PC-9 (cell line): Measurements from ENCODE around the gene AKR1B1. TPM values are rescaled to one million over a fixed set of nuclear protein-coding genes. Genes with fewer than 3 reads are reported as not detected.

ENCODE experiments used
- BruUV-seq: library from RNA; stranded (reverse); fragments of 400-500 nt; replicated peaks from 2 replicates; lab custom pipeline; 2021; lab: Mats Ljungman, UMichigan
- CTCF ChIA-PET: fragments of 300-600 bp; sonication (Branson Sonifier 250); formaldehyde crosslinking; loops from one replicate; lab custom pipeline; 2022; ENCODE audit warnings: antibody characterized with exemption; lab: Charles Lee
- POLR2A ChIA-PET: fragments of 300-600 bp; sonication (Branson Sonifier 250); formaldehyde crosslinking; loops from one replicate; lab custom pipeline; 2022; ENCODE audit warnings: antibody characterized with exemption; ENCODE audit not compliant: unreplicated experiment; lab: Charles Lee
- DNase-seq, 2 experiments: peaks; one replicate each; pipeline versions ENCODE4 v3.0.0 to v3.0.0-alpha.2; 2015 to 2022; ENCODE audit warnings: mixed read lengths in 1 of 2
- H2AFZ ChIP-seq: fragments of 200-600 bp; sonication (generic); 2 replicates; pipeline ENCODE4 v1.8.1; 2017; ENCODE audit warnings: antibody characterized with exemption
- H3F3A ChIP-seq: fragments of 200-600 bp; sonication (generic); 2 replicates; pipeline ENCODE4 v1.8.1; 2017; ENCODE audit warnings: antibody characterized with exemption, mild to moderate bottlenecking, low read depth; ENCODE audit not compliant: insufficient read depth
- H3K27ac ChIP-seq: fragments of 200-600 bp; sonication (generic); 2 replicates; pipeline ENCODE4 v1.6.1; 2016; ENCODE audit warnings: mixed run types
- H3K27me3 ChIP-seq: fragments of 200-600 bp; sonication (generic); 2 replicates; pipeline ENCODE4 v1.6.1; 2016; ENCODE audit warnings: low read depth, mixed run types; ENCODE audit not compliant: insufficient read depth
- H3K36me3 ChIP-seq: fragments of 200-600 bp; sonication (generic); 2 replicates; pipeline ENCODE4 v1.6.1; 2016; ENCODE audit warnings: low read depth, mixed run types
- H3K4me1 ChIP-seq: fragments of 200-600 bp; sonication (generic); replicated peaks from 2 replicates; pipeline ENCODE4 v1.6.1; 2016; ENCODE audit warnings: mixed run types; ENCODE audit not compliant: insufficient read depth
- H3K4me2 ChIP-seq: fragments of 200-600 bp; sonication (generic); 2 replicates; pipeline ENCODE4 v1.6.1; 2017; ENCODE audit warnings: mixed run types
- H3K4me3 ChIP-seq: fragments of 200-600 bp; sonication (generic); 2 replicates; pipeline ENCODE4 v1.6.1; 2016; ENCODE audit warnings: mixed run types
- H3K79me2 ChIP-seq: fragments of 200-600 bp; sonication (generic); 2 replicates; pipeline ENCODE4 v1.6.1; 2017; ENCODE audit warnings: low read depth, mixed run types
- H3K9me2 ChIP-seq: fragments of 200-600 bp; sonication (generic); 2 replicates; pipeline ENCODE4 v1.8.1; 2017; ENCODE audit warnings: mild to moderate bottlenecking; ENCODE audit not compliant: insufficient read depth
- H3K9me3 ChIP-seq: fragments of 200-600 bp; sonication (generic); 2 replicates; pipeline ENCODE4 v1.8.1; 2016; ENCODE audit warnings: low read depth; ENCODE audit not compliant: insufficient read depth
- H4K20me1 ChIP-seq: fragments of 200-600 bp; sonication (generic); 2 replicates; pipeline ENCODE4 v1.8.1; 2017; ENCODE audit not compliant: insufficient read depth
- CTCF ChIP-seq: fragments of 200-600 bp; sonication (generic); conservative IDR thresholded peaks from 2 replicates; pipeline ENCODE4 v1.6.1; 2017; ENCODE audit warnings: mixed run types, antibody characterized with exemption, mild to moderate bottlenecking, moderate library complexity
- EZH2 ChIP-seq: fragments of 200-600 bp; sonication (generic); IDR thresholded peaks from 2 replicates; pipeline ENCODE4 v1.8.0; 2017; ENCODE audit warnings: antibody characterized with exemption, low read depth
- intact Hi-C: fragments of 100-400 bp; cut with micrococcal nuclease; formaldehyde crosslinking; loops from one replicate; pipeline ENCODE4 v1.10.0; 2022; ENCODE audit not compliant: unreplicated experiment
- total RNA-seq: library from RNA; stranded (reverse); gene quantifications from 2 replicates; pipeline ENCODE4 v1.2.3, GENCODE V29; 2021

AKR1B1 gene
- total RNA-seq, 1 experiment from 2014 or later: 1,009 TPM

GRCh38 chr7:134419875-134420274 is 39.0 kb downstream of the AKR1B1 start:
- intact Hi-C loops: loop anchor here (5.0 kb wide), 1 partner anchor 278 kb away; no protein-coding TSS in a partner anchor
- H3K4me2 ChIP-seq: no peak overlapping the region
- no peaks in the 10 kb centered on the region for H3K9me3 ChIP-seq
- BruUV-seq: no TSS peak
- no peak overlapping the region for H3K4me3 ChIP-seq
- no peaks in the 10 kb centered on the region for H3K27me3 ChIP-seq
- no peak for TF ChIP-seq EZH2
- TF ChIP-seq CTCF: no peak
- H3K9me2 ChIP-seq: no peaks in the 10 kb centered on the region
- ChIA-PET CTCF (no interaction called here), POLR2A (no interaction called here)
- no peaks in the 10 kb centered on the region for H3K79me2 ChIP-seq
- H2AFZ ChIP-seq: no peak overlapping the region
- H4K20me1 ChIP-seq: no peaks in the 10 kb centered on the region
- no peak for DNase-seq
- no peaks in the 10 kb centered on the region for H3F3A ChIP-seq
- H3K36me3 ChIP-seq: no peaks in the 10 kb centered on the region
- no peak overlapping the region for H3K27ac ChIP-seq
- peaks cover 23% of the 10 kb centered on the region for H3K4me1 ChIP-seq

GRCh38 chr7:134419085-134419484 is 39.8 kb downstream of the AKR1B1 start:
- intact Hi-C loops: no loop called here
- no peak overlapping the region for H2AFZ ChIP-seq

GRCh38 chr7:134415700-134416099 is 43.2 kb downstream of the AKR1B1 start:
- H3K36me3 ChIP-seq: no peaks in the 10 kb centered on the region
- H3K79me2 ChIP-seq: no peaks in the 10 kb centered on the region
- no peak overlapping the region for H3K27ac ChIP-seq
- peak in 1 of 2 experiments; percentile 32 for DNase-seq
- H3K9me2 ChIP-seq: no peaks in the 10 kb centered on the region
- no peaks in the 10 kb centered on the region for H3F3A ChIP-seq
- ChIA-PET CTCF (no interaction called here), POLR2A (no interaction called here)
- no peak overlapping the region for H3K4me2 ChIP-seq
- H3K27me3 ChIP-seq: no peaks in the 10 kb centered on the region
- peaks cover 8% of the 10 kb centered on the region; the same call in 1 of the 2 replicates for H3K4me1 ChIP-seq
- no peaks in the 10 kb centered on the region for H4K20me1 ChIP-seq
- TF ChIP-seq CTCF: no peak
- TF ChIP-seq EZH2: no peak
- intact Hi-C loops: no loop called here
- H2AFZ ChIP-seq: no peak overlapping the region
- H3K4me3 ChIP-seq: no peak overlapping the region
- H3K9me3 ChIP-seq: no peaks in the 10 kb centered on the region
- no TSS peak for BruUV-seq

More at GRCh38 chr7:134419085-134419484, 39.8 kb downstream of the AKR1B1 start:
- Histone ChIP-seq H4K20me1 (no peaks in the 10 kb centered on the region), H3K4me1 (peaks cover 23% of the 10 kb centered on the region), H3K36me3 (no peaks in the 10 kb centered on the region), H3K9me2 (no peaks in the 10 kb centered on the region), H3K27ac (no peak overlapping the region), H3K4me2 (no peak overlapping the region), H3K27me3 (no peaks in the 10 kb centered on the region), H3K4me3 (no peak overlapping the region), H3K9me3 (no peaks in the 10 kb centered on the region), H3F3A (no peaks in the 10 kb centered on the region), H3K79me2 (no peaks in the 10 kb centered on the region)
- ChIA-PET POLR2A (no interaction called here), CTCF (no interaction called here)
- no TSS peak for BruUV-seq
- no peak for DNase-seq
- no peak for TF ChIP-seq EZH2

GRCh38 chr7:134414109-134414508 is 44.8 kb downstream of the AKR1B1 start:
- intact Hi-C loops: no loop called here
- Histone ChIP-seq H3K4me2 (no peak overlapping the region), H3F3A (no peaks in the 10 kb centered on the region), H3K27me3 (no peaks in the 10 kb centered on the region), H3K4me3 (no peak overlapping the region), H3K4me1 (peaks cover 2% of the 10 kb centered on the region; the same call in 1 of the 2 replicates), H3K36me3 (no peaks in the 10 kb centered on the region), H2AFZ (no peak overlapping the region), H4K20me1 (no peaks in the 10 kb centered on the region), H3K9me2 (no peaks in the 10 kb centered on the region), H3K27ac (no peak overlapping the region), H3K9me3 (no peaks in the 10 kb centered on the region), H3K79me2 (no peaks in the 10 kb centered on the region)
- DNase-seq: no peak
- POLR2A ChIA-PET: no interaction called here
- BruUV-seq: no TSS peak
- TF ChIP-seq CTCF (no peak), EZH2 (no peak)
- CTCF ChIA-PET: interaction anchor here (0.5 kb wide), 1 partner anchor 10 kb away, joined by 3 read pairs; no protein-coding TSS in a partner anchor
